ENCODE measurements around the gene FMN2. TPM values are rescaled to one million over a fixed set of nuclear protein-coding genes. Genes with fewer than 3 reads are reported as not detected.

FMN2 gene
- total RNA-seq, 1 donor from 2014 or later = 150 TPM

DNA sequence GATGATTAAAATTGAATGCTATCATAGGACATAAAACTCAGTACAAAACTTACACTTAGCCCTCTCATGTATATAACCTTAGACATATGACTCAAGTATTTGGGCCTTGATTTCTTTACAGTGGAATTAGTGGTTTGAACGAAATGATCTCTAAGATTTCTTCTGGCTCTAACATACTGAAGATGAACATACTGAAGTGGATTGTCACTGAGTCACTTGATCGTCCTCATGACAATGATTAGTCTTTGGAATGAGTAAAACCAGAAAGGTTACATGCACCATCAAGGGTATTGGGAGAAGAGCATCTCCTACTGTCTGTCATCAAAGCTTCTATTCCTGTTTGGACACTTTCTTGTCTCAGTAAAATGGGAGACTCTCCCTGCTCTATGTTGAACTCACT, 17.4 kb downstream of the FMN2 start:
- Mint-ChIP-seq H3K36me3 (ENCODE audit: unreplicated experiment) (no peaks in the 10 kb centered on the region), H3K27ac (ENCODE audit: unreplicated experiment) (no peak overlapping the region), H3K9me3 (ENCODE audit: unreplicated experiment) (peaks cover 1% of the 10 kb centered on the region), H3K4me3 (ENCODE audit: unreplicated experiment) (no peak overlapping the region), H3K4me1 (ENCODE audit: low read depth, unreplicated experiment) (peaks cover 20% of the 10 kb centered on the region), H3K27me3 (ENCODE audit: unreplicated experiment) (no peaks in the 10 kb centered on the region)
- TF ChIP-seq, protein P1, sequence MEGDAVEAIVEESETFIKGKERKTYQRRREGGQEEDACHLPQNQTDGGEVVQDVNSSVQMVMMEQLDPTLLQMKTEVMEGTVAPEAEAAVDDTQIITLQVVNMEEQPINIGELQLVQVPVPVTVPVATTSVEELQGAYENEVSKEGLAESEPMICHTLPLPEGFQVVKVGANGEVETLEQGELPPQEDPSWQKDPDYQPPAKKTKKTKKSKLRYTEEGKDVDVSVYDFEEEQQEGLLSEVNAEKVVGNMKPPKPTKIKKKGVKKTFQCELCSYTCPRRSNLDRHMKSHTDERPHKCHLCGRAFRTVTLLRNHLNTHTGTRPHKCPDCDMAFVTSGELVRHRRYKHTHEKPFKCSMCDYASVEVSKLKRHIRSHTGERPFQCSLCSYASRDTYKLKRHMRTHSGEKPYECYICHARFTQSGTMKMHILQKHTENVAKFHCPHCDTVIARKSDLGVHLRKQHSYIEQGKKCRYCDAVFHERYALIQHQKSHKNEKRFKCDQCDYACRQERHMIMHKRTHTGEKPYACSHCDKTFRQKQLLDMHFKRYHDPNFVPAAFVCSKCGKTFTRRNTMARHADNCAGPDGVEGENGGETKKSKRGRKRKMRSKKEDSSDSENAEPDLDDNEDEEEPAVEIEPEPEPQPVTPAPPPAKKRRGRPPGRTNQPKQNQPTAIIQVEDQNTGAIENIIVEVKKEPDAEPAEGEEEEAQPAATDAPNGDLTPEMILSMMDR (IDR thresholded peaks at IDR 0.05; ENCODE audit: partially characterized antibody, unreplicated experiment) = no peak
- DNase-seq = no peak

DNA sequence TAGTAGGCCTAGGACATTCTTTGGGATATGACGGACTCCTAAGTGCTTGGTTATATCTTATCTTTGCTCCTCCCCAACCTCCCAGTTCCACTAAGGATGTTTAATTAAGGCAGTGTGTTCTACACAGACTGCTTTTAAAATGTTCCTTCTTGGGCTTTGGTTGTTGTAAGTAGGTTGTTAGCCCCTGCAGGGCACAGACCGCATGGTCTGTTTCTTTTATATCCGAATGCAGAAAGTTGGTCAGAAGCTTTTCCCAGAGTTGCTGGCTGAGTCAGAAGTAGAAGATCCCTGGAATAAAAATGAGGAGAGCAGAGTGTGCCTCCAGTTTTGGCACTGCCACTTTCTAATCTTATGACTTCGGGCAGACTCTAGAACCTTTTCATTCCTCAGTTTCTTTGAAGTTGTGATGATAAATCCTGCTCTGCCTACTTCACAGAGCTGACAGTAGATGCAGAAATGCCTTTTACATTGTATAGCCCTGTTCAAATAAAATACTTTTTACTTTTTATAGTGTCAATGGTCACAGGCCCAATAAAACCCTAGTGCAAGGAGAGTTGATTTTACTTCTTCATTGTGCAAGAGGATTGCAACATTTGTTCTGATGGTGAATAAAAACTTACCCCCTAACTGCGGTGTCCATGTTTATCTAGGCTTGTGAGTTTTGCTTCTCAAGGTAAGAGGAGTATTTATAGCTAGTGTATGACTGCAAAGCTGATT, 18.4 kb downstream of the FMN2 start:
- no peaks in the 10 kb centered on the region for H3K36me3 Mint-ChIP-seq (ENCODE audit: unreplicated experiment)
- DNase-seq = no peak
- no peak overlapping the region for H3K4me3 Mint-ChIP-seq (ENCODE audit: unreplicated experiment)
- no peak overlapping the region for H3K27ac Mint-ChIP-seq (ENCODE audit: unreplicated experiment)
- H3K9me3 Mint-ChIP-seq (ENCODE audit: unreplicated experiment) = peaks cover 1% of the 10 kb centered on the region
- TF ChIP-seq, protein P1 (IDR thresholded peaks at IDR 0.05; ENCODE audit: partially characterized antibody, unreplicated experiment) = no peak
- H3K4me1 Mint-ChIP-seq (ENCODE audit: low read depth, unreplicated experiment) = peaks cover 17% of the 10 kb centered on the region
- H3K27me3 Mint-ChIP-seq (ENCODE audit: unreplicated experiment) = no peaks in the 10 kb centered on the region

DNA sequence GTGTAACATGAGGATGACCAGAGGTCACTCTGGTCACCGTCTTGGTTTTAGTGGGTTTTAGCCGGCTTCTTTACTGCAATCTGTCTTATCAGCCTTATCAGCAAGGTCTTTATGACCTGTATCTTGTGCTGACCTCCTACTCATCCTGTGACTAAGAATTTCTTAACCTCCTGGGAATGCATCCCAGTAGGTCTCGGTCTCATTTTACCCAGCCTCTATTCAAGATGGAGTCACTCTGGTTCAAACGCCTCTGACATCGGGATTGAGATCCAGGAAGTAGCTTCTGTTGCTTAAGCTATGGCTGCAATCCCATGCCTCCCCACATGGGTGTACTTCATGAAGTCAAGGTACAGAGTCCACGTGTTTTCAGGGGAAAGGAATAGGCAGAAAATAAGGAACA, 19.9 kb downstream of the FMN2 start:
- Mint-ChIP-seq H3K9me3 (ENCODE audit: unreplicated experiment) (peaks cover 1% of the 10 kb centered on the region), H3K4me1 (ENCODE audit: low read depth, unreplicated experiment) (peaks cover 12% of the 10 kb centered on the region), H3K27me3 (ENCODE audit: unreplicated experiment) (no peaks in the 10 kb centered on the region), H3K36me3 (ENCODE audit: unreplicated experiment) (no peaks in the 10 kb centered on the region), H3K4me3 (ENCODE audit: unreplicated experiment) (no peak overlapping the region), H3K27ac (ENCODE audit: unreplicated experiment) (no peak overlapping the region)
- TF ChIP-seq, protein P1 (IDR thresholded peaks at IDR 0.05; ENCODE audit: partially characterized antibody, unreplicated experiment) = peak; percentile 48
- no peak for DNase-seq

DNA sequence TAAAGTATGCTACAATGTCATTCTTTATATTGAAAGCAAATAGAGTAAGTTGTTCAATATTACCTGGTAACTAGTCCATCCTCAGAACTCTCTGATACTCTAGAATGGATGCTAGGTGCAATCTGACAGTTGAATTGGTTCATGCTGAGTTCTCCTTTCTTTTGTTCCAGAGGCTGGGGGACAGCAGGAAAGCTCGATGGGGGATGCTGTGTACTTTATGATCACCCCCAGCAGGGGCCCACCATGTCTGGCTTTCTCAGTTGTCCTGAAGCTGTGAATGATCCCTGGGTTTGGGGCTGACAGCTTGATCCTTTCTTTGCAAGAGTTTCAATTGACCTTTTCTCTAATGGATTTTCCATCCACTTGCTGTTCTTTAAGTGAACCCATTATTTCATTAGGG, 22.5 kb downstream of the FMN2 start:
- Mint-ChIP-seq H3K9me3 (ENCODE audit: unreplicated experiment) (peaks cover 1% of the 10 kb centered on the region), H3K4me1 (ENCODE audit: low read depth, unreplicated experiment) (peaks cover 10% of the 10 kb centered on the region), H3K4me3 (ENCODE audit: unreplicated experiment) (no peak overlapping the region), H3K27me3 (ENCODE audit: unreplicated experiment) (no peaks in the 10 kb centered on the region), H3K36me3 (ENCODE audit: unreplicated experiment) (no peaks in the 10 kb centered on the region), H3K27ac (ENCODE audit: unreplicated experiment) (peak overlapping the region; percentile 30)
- TF ChIP-seq, protein P1 (IDR thresholded peaks at IDR 0.05; ENCODE audit: partially characterized antibody, unreplicated experiment) = no peak
- no peak for DNase-seq

DNA sequence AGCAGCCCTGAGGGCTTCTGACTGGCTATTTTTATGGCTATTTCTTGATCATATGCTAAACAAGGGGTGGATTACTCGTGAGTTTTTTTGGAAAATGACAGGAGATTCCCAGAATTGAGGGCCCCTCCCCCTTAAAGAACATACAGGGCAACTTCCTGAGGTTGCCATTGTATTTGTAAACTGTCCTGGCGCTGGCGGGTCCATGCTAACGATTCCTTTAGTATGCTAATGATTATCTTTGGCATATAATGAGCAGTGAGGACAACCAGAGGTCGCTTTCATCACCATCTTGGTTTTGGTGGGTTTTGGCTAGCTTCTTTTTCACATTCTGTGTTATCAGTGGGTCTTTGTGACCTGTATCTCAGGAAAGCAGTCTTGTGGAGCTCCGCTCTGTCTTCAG, 24.1 kb downstream of the FMN2 start:
- Mint-ChIP-seq H3K4me1 (ENCODE audit: low read depth, unreplicated experiment) (peaks cover 10% of the 10 kb centered on the region), H3K27ac (ENCODE audit: unreplicated experiment) (no peak overlapping the region), H3K9me3 (ENCODE audit: unreplicated experiment) (peaks cover 1% of the 10 kb centered on the region), H3K36me3 (ENCODE audit: unreplicated experiment) (no peaks in the 10 kb centered on the region), H3K27me3 (ENCODE audit: unreplicated experiment) (no peaks in the 10 kb centered on the region), H3K4me3 (ENCODE audit: unreplicated experiment) (no peak overlapping the region)
- TF ChIP-seq, protein P1 (IDR thresholded peaks at IDR 0.05; ENCODE audit: partially characterized antibody, unreplicated experiment) = no peak
- no peak for DNase-seq
